Measurements from ENCODE around the gene PCSK5. TPM values are rescaled to one million over a fixed set of nuclear protein-coding genes. Genes with fewer than 3 reads are reported as not detected.

Gene PCSK5
- polyA plus RNA-seq, 1 donor (not counting 4 experiments of a cell fraction or from before 2014, with no cell fraction given) = 1.9 TPM

GRCh38 chr9:75881761-75882160 is 8.7 kb upstream of the PCSK5 start:
- no peak for FAIRE-seq
- no peak overlapping the region for H3K4me2 ChIP-seq (ENCODE audit: control insufficient read depth, extremely low read depth, insufficient read depth, low read depth, low read length)

GRCh38 chr9:75885652-75886051 is 4.8 kb upstream of the PCSK5 start:
- no peaks in the 10 kb centered on the region for H3K36me3 ChIP-seq (ENCODE audit: control insufficient read depth in 2 of 2, extremely low read depth in 1 of 2, insufficient read depth in 2 of 2, low read length in 2 of 2)
- FAIRE-seq (no peak), DNase-seq (ENCODE audit: low read depth, low spot score) (no peak)
- H4K20me1 ChIP-seq (ENCODE audit: control insufficient read depth, extremely low read depth, insufficient read depth, low read length) = no peaks in the 10 kb centered on the region
- H3K9me1 ChIP-seq (ENCODE audit: control insufficient read depth, extremely low read depth, insufficient read depth, low read length) = no peaks in the 10 kb centered on the region
- H3K9ac ChIP-seq (ENCODE audit: control insufficient read depth, extremely low read depth, insufficient read depth, low read length) = no peak overlapping the region
- no peaks in the 10 kb centered on the region for H3K9me3 ChIP-seq (ENCODE audit: control insufficient read depth, low read depth, low read length)
- H2AFZ ChIP-seq (ENCODE audit: control insufficient read depth, low read length) = no peak overlapping the region
- peaks cover 7% of the 10 kb centered on the region for H3K4me1 ChIP-seq (ENCODE audit: control insufficient read depth, extremely low read depth, insufficient read depth, low read length)
- dilution Hi-C loops (cut with MboI; ENCODE audit: extremely low pct_ligation_motif_present, low sequenced_read_pairs) = loop anchor here (25.0 kb wide), 1 partner anchor 623 kb away; no protein-coding TSS in a partner anchor
- no peaks in the 10 kb centered on the region for H3K79me2 ChIP-seq (ENCODE audit: control insufficient read depth, insufficient read depth, low read length)
- no peak overlapping the region for H3K4me3 ChIP-seq (ENCODE audit: control insufficient read depth in 2 of 3, extremely low read depth in 1 of 3, insufficient read depth in 2 of 3, low read depth in 1 of 3, low read length in 3 of 3)
- H3K27ac ChIP-seq (ENCODE audit: control insufficient read depth, insufficient read depth, low read length) = no peak overlapping the region
- no peak overlapping the region for H3K4me2 ChIP-seq (ENCODE audit: control insufficient read depth, extremely low read depth, insufficient read depth, low read depth, low read length)
- no peaks in the 10 kb centered on the region for H3K27me3 ChIP-seq (ENCODE audit: control insufficient read depth, extremely low read depth, insufficient read depth, low read length)
- TF ChIP-seq EZH2 (IDR thresholded peaks at IDR 0.05; ENCODE audit: low read length) (no peak), CTCF (optimal IDR thresholded peaks at IDR 0.05 in 1 of 3, IDR thresholded peaks at IDR 0.05 in 1 of 3, conservative IDR thresholded peaks at IDR 0.05 in 1 of 3; ENCODE audit: extremely low read depth in 1 of 3, insufficient read depth in 2 of 3, low read length in 3 of 3) (no peak)

More at GRCh38 chr9:75881761-75882160, 8.7 kb upstream of the PCSK5 start:
- Histone ChIP-seq H3K36me3 (ENCODE audit: control insufficient read depth in 2 of 2, extremely low read depth in 1 of 2, insufficient read depth in 2 of 2, low read length in 2 of 2) (no peaks in the 10 kb centered on the region), H2AFZ (ENCODE audit: control insufficient read depth, low read length) (no peak overlapping the region), H4K20me1 (ENCODE audit: control insufficient read depth, extremely low read depth, insufficient read depth, low read length) (no peaks in the 10 kb centered on the region), H3K79me2 (ENCODE audit: control insufficient read depth, insufficient read depth, low read length) (no peaks in the 10 kb centered on the region), H3K27ac (ENCODE audit: control insufficient read depth, insufficient read depth, low read length) (no peak overlapping the region), H3K4me1 (ENCODE audit: control insufficient read depth, extremely low read depth, insufficient read depth, low read length) (no peaks in the 10 kb centered on the region), H3K9me1 (ENCODE audit: control insufficient read depth, extremely low read depth, insufficient read depth, low read length) (no peaks in the 10 kb centered on the region), H3K27me3 (ENCODE audit: control insufficient read depth, extremely low read depth, insufficient read depth, low read length) (no peaks in the 10 kb centered on the region), H3K9ac (ENCODE audit: control insufficient read depth, extremely low read depth, insufficient read depth, low read length) (no peak overlapping the region), H3K4me3 (ENCODE audit: control insufficient read depth in 2 of 3, extremely low read depth in 1 of 3, insufficient read depth in 2 of 3, low read depth in 1 of 3, low read length in 3 of 3) (no peak overlapping the region), H3K9me3 (ENCODE audit: control insufficient read depth, low read depth, low read length) (no peaks in the 10 kb centered on the region)
- TF ChIP-seq CTCF (optimal IDR thresholded peaks at IDR 0.05 in 1 of 3, IDR thresholded peaks at IDR 0.05 in 1 of 3, conservative IDR thresholded peaks at IDR 0.05 in 1 of 3; ENCODE audit: extremely low read depth in 1 of 3, insufficient read depth in 2 of 3, low read length in 3 of 3) = no peak
- TF ChIP-seq EZH2 (IDR thresholded peaks at IDR 0.05; ENCODE audit: low read length) = no peak
- DNase-seq (ENCODE audit: low read depth, low spot score) = no peak
- dilution Hi-C loops (cut with MboI; ENCODE audit: extremely low pct_ligation_motif_present, low sequenced_read_pairs) = loop anchor here (25.0 kb wide), 1 partner anchor 619 kb away; no protein-coding TSS in a partner anchor
